Testis (tissue), 3 donors: ENCODE results near the gene NBAS. TPM values are rescaled to one million over a fixed set of nuclear protein-coding genes. Genes with fewer than 3 reads are reported as not detected.
"Not testable (repeated sequence)": the region's sequence is repeated elsewhere in the genome, so short reads cannot be mapped to it uniquely, and the experiment has no call there.

Experiments
- DNase-seq: peaks from one replicate; pipeline ENCODE4 v3.0.0-alpha.2; 2019
- H3K27ac ChIP-seq, 2 donors: fragments of 200-600 bp; sonication (generic); one replicate each; pipeline ENCODE4 v1.5.1; 2019
- H3K27me3 ChIP-seq: fragments of 200-600 bp; sonication (generic); one replicate; pipeline ENCODE4 v1.5.1; 2019
- H3K36me3 ChIP-seq: fragments of 200-600 bp; sonication (generic); one replicate; pipeline ENCODE4 v1.5.1; 2017; ENCODE audit warnings: low read depth; ENCODE audit errors: missing control alignments
- H3K4me1 ChIP-seq: fragments of 200-600 bp; sonication (generic); one replicate; pipeline ENCODE4 v1.5.1; 2019
- H3K4me3 ChIP-seq, 2 donors: fragments of 200-600 bp; sonication (generic); one replicate each; pipeline ENCODE4 v1.5.1; 2017 to 2019
- H3K9me3 ChIP-seq: fragments of 200-600 bp; sonication (generic); one replicate; pipeline ENCODE4 v1.5.1; 2017
- POLR2A ChIP-seq: fragments of 450-650 bp; IDR thresholded peaks from one replicate; pipeline ENCODE4 v1.6.1; 2017; ENCODE audit warnings: antibody characterized with exemption, mild to moderate bottlenecking, moderate library complexity
- WGBS, 2 donors: methylation state at CpG; one replicate each; pipeline ENCODE4 v1.1.5; 2018; 5-methylcytosine and 5-hydroxymethylcytosine counted together
- intact Hi-C: fragments of 100-400 bp; cut with DNase I; formaldehyde crosslinking; loops from one replicate; pipeline ENCODE4 v1.15.1; 2023; ENCODE audit warnings: low total_unique reads
- polyA plus RNA-seq: library from polyadenylated mRNA; stranded (reverse); fragments of 350-450 nt; fragmentation: Illumina TruSeq; extraction: RNeasy Lipid Tissue Mini Kit (QIAGEN cat#74804); gene quantifications from one replicate; pipeline ENCODE4 v1.2.3, GENCODE V29; 2014; ENCODE audit warnings: low read depth, low replicate concordance; ENCODE audit not compliant: insufficient read depth
- total RNA-seq, 2 donors: library from RNA; depleted of rRNA; stranded (reverse); fragments of >200 nt; gene quantifications; one replicate each; pipeline ENCODE4 v1.2.3, GENCODE V29; 2016
- TF ChIP-seq, protein P1 (sequence below), 3 experiments: fragments of 450-650 bp in 2 of 3; fragments of 200-600 bp in 1 of 3; sonication (generic) in 1 of 3; IDR thresholded peaks; one replicate each; pipeline ENCODE4 v1.5.1; 2016 to 2019; ENCODE audit warnings: antibody characterized with exemption in 3 of 3, mild to moderate bottlenecking in 2 of 3, moderate library complexity in 1 of 3

The NBAS gene
- total and polyA plus RNA-seq, 3 donors from 2014 or later: 75.8 to 84.2 (median 79.7) TPM

DNA sequence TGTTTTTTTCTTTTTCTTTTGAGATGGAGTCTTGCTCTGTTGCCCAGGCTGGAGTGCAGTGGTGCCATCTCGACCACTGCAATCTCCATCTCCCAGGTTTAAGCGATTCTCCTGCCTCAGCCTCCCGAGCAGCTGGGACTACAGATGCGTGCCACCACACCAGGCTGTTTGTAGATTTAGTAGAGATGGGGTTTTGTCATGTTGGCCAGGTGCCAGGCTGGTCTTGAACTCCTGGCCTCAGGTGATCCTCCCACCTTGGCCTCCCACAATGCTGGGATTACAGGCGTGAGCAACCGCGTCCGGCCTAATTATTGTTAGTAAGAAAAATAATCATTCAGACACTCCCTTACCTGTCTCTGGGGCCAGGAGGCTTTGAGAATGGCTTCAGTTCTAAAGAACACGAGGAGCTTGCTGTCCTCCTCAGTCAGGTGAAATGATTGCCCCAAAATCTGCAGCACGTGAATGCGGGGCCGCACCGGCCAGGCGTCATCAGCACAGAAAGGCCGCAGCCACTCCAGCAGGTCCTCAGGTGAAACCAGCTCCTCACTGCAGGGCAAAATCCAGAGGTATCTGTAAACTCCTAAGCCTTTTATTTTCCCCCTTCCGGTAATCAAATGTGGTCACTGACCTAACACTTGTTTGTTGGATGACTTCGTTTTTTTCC lies 342.6 kb downstream of the NBAS start:
- WGBS, 2 donors: 84 to 95% methylated on average over 17 of the region's 17 CpGs
- Histone ChIP-seq H3K27me3 (no peaks in the 10 kb centered on the region), H3K36me3 (no peaks in the 10 kb centered on the region), H3K4me3 (no peak overlapping the region), H3K27ac (no peak overlapping the region), H3K4me1 (peaks cover 7% of the 10 kb centered on the region), H3K9me3 (no peaks in the 10 kb centered on the region)
- intact Hi-C loops: no loop called here
- no peak for DNase-seq
- TF ChIP-seq, protein P1, sequence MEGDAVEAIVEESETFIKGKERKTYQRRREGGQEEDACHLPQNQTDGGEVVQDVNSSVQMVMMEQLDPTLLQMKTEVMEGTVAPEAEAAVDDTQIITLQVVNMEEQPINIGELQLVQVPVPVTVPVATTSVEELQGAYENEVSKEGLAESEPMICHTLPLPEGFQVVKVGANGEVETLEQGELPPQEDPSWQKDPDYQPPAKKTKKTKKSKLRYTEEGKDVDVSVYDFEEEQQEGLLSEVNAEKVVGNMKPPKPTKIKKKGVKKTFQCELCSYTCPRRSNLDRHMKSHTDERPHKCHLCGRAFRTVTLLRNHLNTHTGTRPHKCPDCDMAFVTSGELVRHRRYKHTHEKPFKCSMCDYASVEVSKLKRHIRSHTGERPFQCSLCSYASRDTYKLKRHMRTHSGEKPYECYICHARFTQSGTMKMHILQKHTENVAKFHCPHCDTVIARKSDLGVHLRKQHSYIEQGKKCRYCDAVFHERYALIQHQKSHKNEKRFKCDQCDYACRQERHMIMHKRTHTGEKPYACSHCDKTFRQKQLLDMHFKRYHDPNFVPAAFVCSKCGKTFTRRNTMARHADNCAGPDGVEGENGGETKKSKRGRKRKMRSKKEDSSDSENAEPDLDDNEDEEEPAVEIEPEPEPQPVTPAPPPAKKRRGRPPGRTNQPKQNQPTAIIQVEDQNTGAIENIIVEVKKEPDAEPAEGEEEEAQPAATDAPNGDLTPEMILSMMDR (IDR thresholded peaks at IDR 0.05): no peak
- TF ChIP-seq POLR2A: no peak

DNA sequence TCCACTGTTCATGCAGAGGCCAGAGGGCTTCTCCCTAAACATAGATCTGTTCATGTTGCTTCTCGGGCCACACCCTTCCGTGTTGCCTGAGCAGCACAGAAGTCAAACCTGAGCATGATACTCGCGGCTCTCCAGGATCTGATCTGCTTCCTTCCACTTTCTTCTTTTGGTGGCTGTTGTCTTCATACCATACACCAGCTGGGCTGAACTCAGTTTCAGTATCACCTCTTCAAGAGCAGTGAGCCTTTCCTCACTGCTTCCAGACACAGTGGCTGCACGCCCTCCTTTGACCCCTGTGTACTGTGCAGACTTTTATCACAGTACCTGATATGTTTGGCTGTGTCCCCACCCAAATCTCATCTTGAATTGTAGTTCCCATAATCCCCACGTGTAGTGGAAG lies 348.9 kb downstream of the NBAS start:
- TF ChIP-seq, protein P1 (IDR thresholded peaks at IDR 0.05): no peak
- TF ChIP-seq POLR2A: no peak
- intact Hi-C loops: no loop called here
- WGBS, 2 donors: 87% methylated on average over 6 of the region's 6 CpGs
- no peak overlapping the region for H3K4me3 ChIP-seq
- no peak for DNase-seq
- peaks cover 7% of the 10 kb centered on the region for H3K4me1 ChIP-seq
- H3K9me3 ChIP-seq: no peaks in the 10 kb centered on the region
- H3K27ac ChIP-seq: no peak overlapping the region
- no peaks in the 10 kb centered on the region for H3K27me3 ChIP-seq
- no peaks in the 10 kb centered on the region for H3K36me3 ChIP-seq

DNA sequence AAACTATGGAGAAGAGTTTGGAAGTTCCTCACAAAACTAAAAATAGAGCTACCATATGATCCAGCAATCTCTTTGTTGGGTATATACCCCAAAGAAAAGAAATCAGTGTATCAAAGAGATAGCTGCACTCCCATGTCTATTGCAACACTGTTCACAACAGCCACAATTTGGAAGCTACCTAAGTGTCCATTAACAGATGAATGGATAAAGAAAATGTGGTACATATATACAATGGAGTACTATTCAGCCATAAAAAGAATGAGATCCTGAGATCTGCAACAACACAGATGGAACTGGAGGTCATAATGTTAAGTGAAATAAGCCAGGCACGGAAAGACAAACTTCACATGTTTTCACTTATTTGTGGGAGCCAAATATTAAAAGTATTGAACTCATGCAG lies 350.6 kb downstream of the NBAS start:
- DNase-seq, intact Hi-C loops, H3K4me1 ChIP-seq, H3K36me3 ChIP-seq, H3K4me3 ChIP-seq, H3K9me3 ChIP-seq, H3K27me3 ChIP-seq, H3K27ac ChIP-seq: not testable (repeated sequence)
- 100% methylated on average over 1 of the region's 1 CpG for WGBS, 2 donors

GRCh38 chr2:15206419-15206818 lies 354.7 kb downstream of the NBAS start:
- no peak for DNase-seq
- Histone ChIP-seq H3K36me3 (no peaks in the 10 kb centered on the region), H3K27me3 (no peaks in the 10 kb centered on the region), H3K4me1 (no peaks in the 10 kb centered on the region), H3K9me3 (no peaks in the 10 kb centered on the region), H3K4me3 (no peak overlapping the region), H3K27ac (no peak overlapping the region)
- WGBS, 2 donors: 89% methylated on average over 1 of the region's 1 CpG; no CpG with 5 or more reads in 1 of the 2 donors
- intact Hi-C loops: no loop called here
- no peak for TF ChIP-seq POLR2A
- TF ChIP-seq, protein P1 (IDR thresholded peaks at IDR 0.05): no peak

DNA sequence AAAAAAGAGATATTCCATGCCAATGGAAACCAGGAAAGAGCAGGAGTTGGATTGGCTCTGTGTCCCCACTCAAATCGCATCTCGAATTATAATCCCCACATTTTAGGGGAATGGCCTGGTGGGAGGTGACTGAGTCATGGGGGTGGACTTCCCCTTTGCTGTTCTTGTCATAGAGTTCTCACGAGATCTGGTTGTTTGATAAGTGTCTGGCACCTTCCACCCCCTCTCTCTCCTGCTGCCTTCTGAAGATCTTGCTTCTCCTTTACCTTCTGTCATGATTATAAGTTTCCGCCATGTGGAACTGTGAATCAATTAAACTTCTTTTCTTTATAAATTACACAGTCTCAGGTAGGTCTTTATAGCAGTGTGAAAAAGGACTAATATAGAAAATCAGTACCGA lies 355.6 kb downstream of the NBAS start:
- 84 to 89% methylated on average over 5 of the region's 5 CpGs for WGBS, 2 donors
- Histone ChIP-seq H3K36me3 (no peaks in the 10 kb centered on the region), H3K27ac (no peak overlapping the region), H3K9me3 (no peaks in the 10 kb centered on the region), H3K4me1 (no peaks in the 10 kb centered on the region), H3K27me3 (no peaks in the 10 kb centered on the region), H3K4me3 (no peak overlapping the region)
- TF ChIP-seq, protein P1 (IDR thresholded peaks at IDR 0.05): no peak
- TF ChIP-seq POLR2A: no peak
- intact Hi-C loops: no loop called here
- DNase-seq: no peak
